Panc1 (cell line): Measurements from ENCODE around the gene HAND1. TPM values are rescaled to one million over a fixed set of nuclear protein-coding genes. Genes with fewer than 3 reads are reported as not detected.

Experiments
- ATAC-seq: fragments of 200-7000 bp; cut with Tn5 transposase; 2 replicates; pipeline ENCODE4 v1.9.1; 2020; ENCODE audit warnings: mild to moderate bottlenecking, moderate library complexity
- BruUV-seq: library from RNA; stranded (reverse); fragments of 400-500 nt; replicated peaks from 2 replicates; lab custom pipeline; 2021; lab: Mats Ljungman, UMichigan
- CTCF ChIA-PET: fragments of 300-600 bp; sonication (Branson Sonifier 250); formaldehyde crosslinking; loops from one replicate; lab custom pipeline; 2022; ENCODE audit warnings: antibody characterized with exemption; lab: Charles Lee
- POLR2A ChIA-PET: fragments of 300-600 bp; sonication (Branson Sonifier 250); formaldehyde crosslinking; loops from one replicate; lab custom pipeline; 2022; ENCODE audit warnings: antibody characterized with exemption; lab: Charles Lee
- DNase-seq: peaks from one replicate; pipeline ENCODE4 v3.0.0-alpha.2; 2010; ENCODE audit warnings: low read depth, low spot score
- H3K27ac ChIP-seq: 2 replicates; pipeline ENCODE4 v1.5.1; 2011; ENCODE audit warnings: mild to moderate bottlenecking, low read length, inconsistent platforms
- H3K27me3 ChIP-seq: fragments of 200-500 bp; sonication (Bioruptor generic); 2 replicates; pipeline ENCODE4 v1.6.0; 2014; ENCODE audit warnings: low read length, inconsistent platforms; ENCODE audit not compliant: control insufficient read depth, insufficient read depth
- H3K36me3 ChIP-seq: fragments of 200-500 bp; sonication (Bioruptor generic); 2 replicates; pipeline ENCODE4 v1.5.1; 2014; ENCODE audit warnings: inconsistent platforms, mild to moderate bottlenecking, low read length, moderate library complexity; ENCODE audit not compliant: control insufficient read depth, insufficient read depth
- H3K4me1 ChIP-seq: 2 replicates; pipeline ENCODE4 v1.5.1; 2011; ENCODE audit warnings: inconsistent platforms, mild to moderate bottlenecking, low read length, moderate library complexity; ENCODE audit not compliant: control insufficient read depth, insufficient read depth
- H3K4me3 ChIP-seq, 2 experiments: 2 replicates each; pipeline ENCODE4 v1.5.1; 2011 to 2012; ENCODE audit warnings: low read depth in 2 of 2, low read length in 2 of 2, mild to moderate bottlenecking in 2 of 2, inconsistent platforms in 1 of 2, moderate library complexity in 1 of 2
- H3K9me3 ChIP-seq: fragments of 200-500 bp; sonication (Bioruptor generic); 2 replicates; pipeline ENCODE4 v1.5.1; 2014; ENCODE audit warnings: low read depth, mild to moderate bottlenecking, inconsistent platforms, low read length, moderate library complexity; ENCODE audit not compliant: control insufficient read depth, insufficient read depth
- POLR2AphosphoS5 ChIP-seq: IDR thresholded peaks from 2 replicates; pipeline ENCODE4 v1.6.1; 2012; ENCODE audit warnings: mild to moderate bottlenecking, low read depth, low read length, moderate library complexity
- SIN3A ChIP-seq: IDR thresholded peaks from 2 replicates; pipeline ENCODE4 v1.6.1; 2012; ENCODE audit warnings: low read depth, mild to moderate bottlenecking, low read length, moderate library complexity, borderline replicate concordance; ENCODE audit not compliant: insufficient read depth
- TCF7L2 ChIP-seq: IDR thresholded peaks from 2 replicates; pipeline ENCODE4 v1.6.1; 2011; ENCODE audit warnings: mild to moderate bottlenecking, low read depth, low read length, inconsistent platforms
- in situ Hi-C: cut with HindIII; loops from 2 replicates; pipeline ENCODE4 v1.10.0; 2016; ENCODE audit warnings: low sequenced_read_pairs, low pct_unique_long_range_greater_than_20kb
- intact Hi-C: fragments of 100-400 bp; cut with micrococcal nuclease; formaldehyde crosslinking; loops from one replicate; pipeline ENCODE4 v1.10.0; 2022; ENCODE audit not compliant: unreplicated experiment
- total RNA-seq: library from RNA; stranded (reverse); gene quantifications from one replicate; pipeline ENCODE4 v1.2.1, GENCODE V29; 2021; ENCODE audit not compliant: unreplicated experiment
- TF ChIP-seq, protein P1 (sequence below), 2 experiments: IDR thresholded peaks; 2 replicates each; pipeline ENCODE4 v1.6.1; 2011 to 2012; ENCODE audit warnings: low read depth in 2 of 2, control low read depth in 1 of 2, low read length in 1 of 2, mild to moderate bottlenecking in 1 of 2, moderate library complexity in 1 of 2; ENCODE audit not compliant: insufficient read depth in 1 of 2
- TF ChIP-seq, protein P2 (sequence below): fragments of 450-650 bp; IDR thresholded peaks from 2 replicates; pipeline ENCODE4 v1.5.1; 2017; ENCODE audit warnings: mild to moderate bottlenecking

The HAND1 gene
- total RNA-seq, 1 experiment from 2014 or later: 0.10 TPM

DNA sequence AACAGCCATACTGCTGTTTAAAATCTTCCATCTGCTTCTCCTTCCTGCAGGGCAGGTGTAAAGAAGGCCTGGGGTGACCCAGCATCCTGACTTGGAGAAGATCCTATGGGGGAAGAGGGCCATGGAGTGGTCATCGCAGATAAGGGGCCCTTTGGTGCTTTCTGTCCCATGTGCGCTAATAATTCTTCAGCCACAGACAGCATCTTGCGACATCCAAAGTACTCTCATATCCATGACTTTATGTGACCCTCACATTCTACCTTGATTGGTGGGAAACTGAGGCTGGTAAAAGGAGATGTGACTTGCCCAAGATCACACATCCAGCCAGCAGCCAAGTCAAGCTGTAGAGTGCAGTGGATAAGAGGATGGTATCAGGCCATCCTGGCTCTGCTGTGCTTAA, 44.3 kb upstream of the HAND1 start:
- POLR2A ChIA-PET: no interaction called here
- Histone ChIP-seq H3K4me1 (peaks cover 17% of the 10 kb centered on the region), H3K9me3 (no peaks in the 10 kb centered on the region), H3K27ac (no peak overlapping the region), H3K4me3 (no peak overlapping the region), H3K36me3 (no peaks in the 10 kb centered on the region), H3K27me3 (no peaks in the 10 kb centered on the region)
- CTCF ChIA-PET: no interaction called here
- no TSS peak for BruUV-seq
- no peak for DNase-seq
- intact Hi-C loops: no loop called here
- TF ChIP-seq POLR2AphosphoS5: no peak
- TF ChIP-seq TCF7L2: no peak
- no peak for TF ChIP-seq SIN3A
- TF ChIP-seq, protein P1, sequence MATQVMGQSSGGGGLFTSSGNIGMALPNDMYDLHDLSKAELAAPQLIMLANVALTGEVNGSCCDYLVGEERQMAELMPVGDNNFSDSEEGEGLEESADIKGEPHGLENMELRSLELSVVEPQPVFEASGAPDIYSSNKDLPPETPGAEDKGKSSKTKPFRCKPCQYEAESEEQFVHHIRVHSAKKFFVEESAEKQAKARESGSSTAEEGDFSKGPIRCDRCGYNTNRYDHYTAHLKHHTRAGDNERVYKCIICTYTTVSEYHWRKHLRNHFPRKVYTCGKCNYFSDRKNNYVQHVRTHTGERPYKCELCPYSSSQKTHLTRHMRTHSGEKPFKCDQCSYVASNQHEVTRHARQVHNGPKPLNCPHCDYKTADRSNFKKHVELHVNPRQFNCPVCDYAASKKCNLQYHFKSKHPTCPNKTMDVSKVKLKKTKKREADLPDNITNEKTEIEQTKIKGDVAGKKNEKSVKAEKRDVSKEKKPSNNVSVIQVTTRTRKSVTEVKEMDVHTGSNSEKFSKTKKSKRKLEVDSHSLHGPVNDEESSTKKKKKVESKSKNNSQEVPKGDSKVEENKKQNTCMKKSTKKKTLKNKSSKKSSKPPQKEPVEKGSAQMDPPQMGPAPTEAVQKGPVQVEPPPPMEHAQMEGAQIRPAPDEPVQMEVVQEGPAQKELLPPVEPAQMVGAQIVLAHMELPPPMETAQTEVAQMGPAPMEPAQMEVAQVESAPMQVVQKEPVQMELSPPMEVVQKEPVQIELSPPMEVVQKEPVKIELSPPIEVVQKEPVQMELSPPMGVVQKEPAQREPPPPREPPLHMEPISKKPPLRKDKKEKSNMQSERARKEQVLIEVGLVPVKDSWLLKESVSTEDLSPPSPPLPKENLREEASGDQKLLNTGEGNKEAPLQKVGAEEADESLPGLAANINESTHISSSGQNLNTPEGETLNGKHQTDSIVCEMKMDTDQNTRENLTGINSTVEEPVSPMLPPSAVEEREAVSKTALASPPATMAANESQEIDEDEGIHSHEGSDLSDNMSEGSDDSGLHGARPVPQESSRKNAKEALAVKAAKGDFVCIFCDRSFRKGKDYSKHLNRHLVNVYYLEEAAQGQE (IDR thresholded peaks at IDR 0.05; ENCODE audit: insufficient read depth in 1 of 2, low read depth in 2 of 2, low read length in 1 of 2): no peak
- TF ChIP-seq, protein P2, sequence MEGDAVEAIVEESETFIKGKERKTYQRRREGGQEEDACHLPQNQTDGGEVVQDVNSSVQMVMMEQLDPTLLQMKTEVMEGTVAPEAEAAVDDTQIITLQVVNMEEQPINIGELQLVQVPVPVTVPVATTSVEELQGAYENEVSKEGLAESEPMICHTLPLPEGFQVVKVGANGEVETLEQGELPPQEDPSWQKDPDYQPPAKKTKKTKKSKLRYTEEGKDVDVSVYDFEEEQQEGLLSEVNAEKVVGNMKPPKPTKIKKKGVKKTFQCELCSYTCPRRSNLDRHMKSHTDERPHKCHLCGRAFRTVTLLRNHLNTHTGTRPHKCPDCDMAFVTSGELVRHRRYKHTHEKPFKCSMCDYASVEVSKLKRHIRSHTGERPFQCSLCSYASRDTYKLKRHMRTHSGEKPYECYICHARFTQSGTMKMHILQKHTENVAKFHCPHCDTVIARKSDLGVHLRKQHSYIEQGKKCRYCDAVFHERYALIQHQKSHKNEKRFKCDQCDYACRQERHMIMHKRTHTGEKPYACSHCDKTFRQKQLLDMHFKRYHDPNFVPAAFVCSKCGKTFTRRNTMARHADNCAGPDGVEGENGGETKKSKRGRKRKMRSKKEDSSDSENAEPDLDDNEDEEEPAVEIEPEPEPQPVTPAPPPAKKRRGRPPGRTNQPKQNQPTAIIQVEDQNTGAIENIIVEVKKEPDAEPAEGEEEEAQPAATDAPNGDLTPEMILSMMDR: no peak
- in situ Hi-C loops: no loop called here
- no peak for ATAC-seq

DNA sequence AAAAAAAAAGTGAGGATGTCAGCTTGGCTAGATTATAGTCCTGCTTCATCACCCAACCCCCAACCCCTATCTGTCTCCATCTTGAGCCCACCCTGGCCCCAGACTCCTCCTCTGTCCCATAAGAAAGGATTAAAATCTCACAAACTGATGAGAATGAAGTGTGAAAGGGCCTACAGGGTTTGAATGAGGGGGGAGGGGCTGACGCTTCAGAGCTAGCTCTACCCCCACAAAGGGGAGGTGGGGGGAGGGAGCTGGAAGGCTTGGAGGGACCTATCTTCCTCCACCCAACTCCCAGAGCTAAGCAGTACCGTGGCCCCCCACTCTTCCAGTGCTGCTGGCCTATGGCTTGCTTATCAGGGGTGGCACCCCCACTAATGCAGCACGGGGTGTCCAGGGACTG, 43.7 kb upstream of the HAND1 start:
- no peak for DNase-seq
- Histone ChIP-seq H3K27me3 (no peaks in the 10 kb centered on the region), H3K4me3 (no peak overlapping the region), H3K27ac (no peak overlapping the region), H3K4me1 (peaks cover 17% of the 10 kb centered on the region), H3K9me3 (no peaks in the 10 kb centered on the region), H3K36me3 (no peaks in the 10 kb centered on the region)
- ATAC-seq: no peak
- intact Hi-C loops: loop anchor here (1.0 kb wide), 1 partner anchor 89 kb away; no protein-coding TSS in a partner anchor
- ChIA-PET CTCF (interaction anchor here (0.6 to 1.4 kb wide), 3 partner anchors 44 to 110 kb away, joined by 3 to 6 read pairs (median 4); partner anchors contain the start of gene HAND1), POLR2A (no interaction called here)
- in situ Hi-C loops: no loop called here
- no TSS peak for BruUV-seq
- TF ChIP-seq, protein P2: no peak
- TF ChIP-seq TCF7L2 (no peak), SIN3A (no peak), POLR2AphosphoS5 (no peak)
- TF ChIP-seq, protein P1 (IDR thresholded peaks at IDR 0.05; ENCODE audit: insufficient read depth in 1 of 2, low read depth in 2 of 2, low read length in 1 of 2): no peak
